DOHH2 (cell line): ENCODE data around the gene CCDC8.

Experiments
- CTCF ChIP-seq: fragments of 200-600 bp; sonication (generic); IDR thresholded peaks from one replicate; pipeline ENCODE4 v1.5.1; 2014; ENCODE audit warnings: antibody characterized with exemption, mild to moderate bottlenecking, low read depth, low read length; ENCODE audit not compliant: poor library complexity, severe bottlenecking
- EZH2phosphoT487 ChIP-seq: fragments of 200-600 bp; sonication (generic); IDR thresholded peaks from 2 replicates; pipeline ENCODE4 v1.6.1; 2017; ENCODE audit warnings: borderline replicate concordance, mild to moderate bottlenecking, antibody characterized with exemption, low read length, moderate library complexity, mixed read lengths

- TF ChIP-seq CTCF, result no peak
- no peak for TF ChIP-seq EZH2phosphoT487
Observed at GRCh38 chr19:46364359-46364758, 49.0 kb downstream of the CCDC8 start.
